AG04449 (cell line): ENCODE measurements around the gene PKP3.

Experiments
- CTCF ChIA-PET: fragments of 350-600 bp; formaldehyde crosslinking; extraction: SDS; loops from one replicate; lab custom pipeline; 2021; ENCODE audit warnings: antibody characterized with exemption; lab: Yijun Ruan, JAX
- POLR2A ChIA-PET: fragments of 400-600, 350-600 bp; formaldehyde crosslinking; extraction: SDS; loops from one replicate; lab custom pipeline; 2020; ENCODE audit warnings: antibody characterized with exemption, inconsistent platforms; lab: Yijun Ruan, JAX
- DNase-seq: peaks from one replicate; pipeline ENCODE4 v3.0.0-alpha.2; 2010; ENCODE audit warnings: low read depth, low spot score
- H3K4me3 ChIP-seq: 2 replicates; pipeline ENCODE4 v1.5.1; 2011; ENCODE audit warnings: low read depth, mild to moderate bottlenecking, control low read depth, low read length
- TF ChIP-seq, protein P1 (sequence below): IDR thresholded peaks from one replicate; pipeline ENCODE4 v1.5.1; 2011; ENCODE audit warnings: mild to moderate bottlenecking, moderate library complexity, low read length, control low read depth, inconsistent platforms; ENCODE audit not compliant: insufficient read depth; ENCODE audit errors: missing control alignments

PKP3 gene

GRCh38 chr11:414318-414857, 20.4 kb downstream of the PKP3 start:
- TF ChIP-seq, protein P1, sequence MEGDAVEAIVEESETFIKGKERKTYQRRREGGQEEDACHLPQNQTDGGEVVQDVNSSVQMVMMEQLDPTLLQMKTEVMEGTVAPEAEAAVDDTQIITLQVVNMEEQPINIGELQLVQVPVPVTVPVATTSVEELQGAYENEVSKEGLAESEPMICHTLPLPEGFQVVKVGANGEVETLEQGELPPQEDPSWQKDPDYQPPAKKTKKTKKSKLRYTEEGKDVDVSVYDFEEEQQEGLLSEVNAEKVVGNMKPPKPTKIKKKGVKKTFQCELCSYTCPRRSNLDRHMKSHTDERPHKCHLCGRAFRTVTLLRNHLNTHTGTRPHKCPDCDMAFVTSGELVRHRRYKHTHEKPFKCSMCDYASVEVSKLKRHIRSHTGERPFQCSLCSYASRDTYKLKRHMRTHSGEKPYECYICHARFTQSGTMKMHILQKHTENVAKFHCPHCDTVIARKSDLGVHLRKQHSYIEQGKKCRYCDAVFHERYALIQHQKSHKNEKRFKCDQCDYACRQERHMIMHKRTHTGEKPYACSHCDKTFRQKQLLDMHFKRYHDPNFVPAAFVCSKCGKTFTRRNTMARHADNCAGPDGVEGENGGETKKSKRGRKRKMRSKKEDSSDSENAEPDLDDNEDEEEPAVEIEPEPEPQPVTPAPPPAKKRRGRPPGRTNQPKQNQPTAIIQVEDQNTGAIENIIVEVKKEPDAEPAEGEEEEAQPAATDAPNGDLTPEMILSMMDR: no peak
- H3K4me3 ChIP-seq: peak overlapping the region; percentile 1; the same call in 1 of the 2 replicates
- POLR2A ChIA-PET: no interaction called here
- DNase-seq: no peak
- CTCF ChIA-PET: no interaction called here

GRCh38 chr11:415640-416041, 21.6 kb downstream of the PKP3 start:
- POLR2A ChIA-PET: no interaction called here
- CTCF ChIA-PET: interaction anchor here (0.8 to 1.4 kb wide), 2 partner anchors 8 to 33 kb away, joined by 4 read pairs; no protein-coding TSS in a partner anchor
- TF ChIP-seq, protein P1: no peak
- no peak overlapping the region for H3K4me3 ChIP-seq
- no peak for DNase-seq

- DNase-seq: no peak
- TF ChIP-seq, protein P1: no peak
- ChIA-PET CTCF (interaction anchor here (1.0 to 1.4 kb wide), 3 partner anchors 8 to 34 kb away, joined by 3 to 5 read pairs (median 4); partner anchors contain the start of gene PTDSS2), POLR2A (interaction anchor here (0.6 kb wide), 1 partner anchor 7 kb away, joined by 3 read pairs; no protein-coding TSS in a partner anchor)
- H3K4me3 ChIP-seq: peak overlapping the region; percentile 53
Measured at GRCh38 chr11:416051-416756, 22.2 kb downstream of the PKP3 start.

GRCh38 chr11:416757-417621, 23.0 kb downstream of the PKP3 start:
- ChIA-PET CTCF (interaction anchor here (1.0 to 1.4 kb wide), 3 partner anchors 9 to 33 kb away, joined by 3 to 5 read pairs (median 4); partner anchors contain the start of gene PTDSS2), POLR2A (interaction anchor here (0.6 kb wide), 1 partner anchor 8 kb away, joined by 3 read pairs; no protein-coding TSS in a partner anchor)
- TF ChIP-seq, protein P1: no peak
- peak overlapping the region; percentile 53 for H3K4me3 ChIP-seq
- DNase-seq: no peak

DNA sequence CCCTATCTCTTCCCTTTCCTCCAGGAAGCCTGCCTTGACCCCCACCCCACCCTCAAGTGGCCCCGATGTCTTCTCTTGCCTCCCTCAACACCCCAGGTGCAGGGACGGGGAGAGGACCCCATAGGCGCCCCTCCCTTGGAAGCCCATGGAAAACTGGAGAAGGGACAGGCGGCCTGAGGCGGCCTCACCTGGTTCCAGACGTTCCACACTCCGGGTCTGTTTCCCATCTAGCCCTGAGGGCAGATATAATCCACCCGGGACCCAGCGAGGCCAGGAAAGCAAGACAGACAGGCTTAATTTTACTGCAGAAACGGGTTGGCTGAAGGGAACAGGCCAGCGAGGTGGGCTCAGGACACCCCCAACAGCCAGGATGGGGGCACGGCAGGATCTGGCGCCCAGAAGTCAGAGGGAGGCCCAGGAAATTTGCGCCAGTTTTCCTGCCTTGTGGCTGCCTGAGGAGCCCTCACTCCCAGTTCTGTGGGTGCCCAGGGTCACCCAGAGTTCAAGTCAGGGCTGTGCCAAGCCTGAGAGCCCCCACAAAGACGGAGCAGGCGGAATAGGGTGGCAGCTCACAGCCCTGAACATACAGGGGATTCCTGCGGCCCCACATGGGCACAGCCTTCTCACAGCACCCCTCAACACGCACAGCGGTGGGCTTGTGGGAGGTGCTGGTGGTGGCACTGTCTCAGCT, 23.8 kb downstream of the PKP3 start:
- no peak overlapping the region for H3K4me3 ChIP-seq
- POLR2A ChIA-PET: no interaction called here
- CTCF ChIA-PET: interaction anchor here (1.0 kb wide), 1 partner anchor 31 kb away, joined by 5 read pairs; no protein-coding TSS in a partner anchor

More for the DNA sequence above, 23.8 kb downstream of the PKP3 start:
- no peak for DNase-seq
- TF ChIP-seq, protein P1: no peak
